ENCODE data around the gene CEP131.

Gene CEP131

GRCh38 chr17:81182596-81182995, 40.2 kb downstream of the CEP131 start:
- DNase-seq, result no peak

GRCh38 chr17:81181811-81182185, 41.0 kb downstream of the CEP131 start:
- no peak for DNase-seq

- DNase-seq, result no peak
Observed at GRCh38 chr17:81180836-81181810, 41.6 kb downstream of the CEP131 start.

- DNase-seq, result no peak
Observed at GRCh38 chr17:81179861-81180260, 42.9 kb downstream of the CEP131 start.

- no peak for DNase-seq
Observed at GRCh38 chr17:81179220-81179619, 43.5 kb downstream of the CEP131 start.

GRCh38 chr17:81178136-81179091, 44.4 kb downstream of the CEP131 start:
- no peak for DNase-seq

GRCh38 chr17:81176666-81177065, 46.1 kb downstream of the CEP131 start:
- DNase-seq, result no peak

GRCh38 chr17:81173762-81174155, 49.0 kb downstream of the CEP131 start:
- DNase-seq, result no peak

- no peak for DNase-seq
Observed at GRCh38 chr17:81173052-81173761, 49.6 kb downstream of the CEP131 start.

GRCh38 chr17:81171941-81172340, 50.8 kb downstream of the CEP131 start:
- DNase-seq, result no peak

GRCh38 chr17:81170727-81171494, 51.9 kb downstream of the CEP131 start:
- peak; percentile 59 for DNase-seq

GRCh38 chr17:81169870-81170309, 52.9 kb downstream of the CEP131 start:
- no peak for DNase-seq

- DNase-seq, result no peak
Observed at GRCh38 chr17:81167638-81168037, 55.1 kb downstream of the CEP131 start.

- no peak for DNase-seq
Observed at GRCh38 chr17:81167194-81167524, 55.6 kb downstream of the CEP131 start.

- DNase-seq, result no peak
Observed at GRCh38 chr17:81166033-81166492, 56.7 kb downstream of the CEP131 start, which contains the start of gene AATK. AATK (minus strand) TSS chr17:81166221; CDS start chr17:81165992, 229 bp downstream.

- DNase-seq, result peak; percentile 47
Observed at GRCh38 chr17:81165246-81166032, 57.3 kb downstream of the CEP131 start, which contains the start of gene PVALEF. PVALEF (plus strand) TSS chr17:81165507; CDS start chr17:81181227, 15,720 bp downstream.

GRCh38 chr17:81164371-81165245, 58.2 kb downstream of the CEP131 start:
- DNase-seq, result peak; percentile 75

- peak; percentile 23 for DNase-seq
Observed at GRCh38 chr17:81163703-81164370, 58.9 kb downstream of the CEP131 start.

- no peak for DNase-seq
Observed at GRCh38 chr17:81163051-81163695, 59.6 kb downstream of the CEP131 start.
